IMR-90 (cell line): ENCODE measurements around the gene CMTR1. TPM values are rescaled to one million over a fixed set of nuclear protein-coding genes. Genes with fewer than 3 reads are reported as not detected.

Experiments used
- ATAC-seq: fragments of 200-7000 bp; cut with Tn5 transposase; 2 replicates; pipeline ENCODE4 v1.9.1; 2020; ENCODE audit warnings: low read depth, mild to moderate bottlenecking, moderate library complexity
- BruUV-seq: library from RNA; stranded (reverse); fragments of 400-500 nt; replicated peaks from 2 replicates; lab custom pipeline; 2021; lab: Mats Ljungman, UMichigan
- CTCF ChIA-PET: fragments of 300-600 bp; formaldehyde crosslinking; extraction: SDS; loops from one replicate; lab custom pipeline; 2021; ENCODE audit warnings: antibody characterized with exemption; lab: Yijun Ruan, JAX
- POLR2A ChIA-PET: fragments of 300-600 bp; sonication (Branson Sonifier 250); formaldehyde crosslinking; loops from one replicate; lab custom pipeline; 2022; ENCODE audit warnings: antibody characterized with exemption; ENCODE audit not compliant: unreplicated experiment; lab: Charles Lee
- DNase-seq: peaks from one replicate; pipeline ENCODE4 v3.0.0; 2013
- H2AFZ ChIP-seq: replicated peaks from 2 replicates; pipeline ENCODE3; 2013; ENCODE audit warnings: low read length, mild to moderate bottlenecking; ENCODE audit not compliant: poor library complexity
- H2AK5ac ChIP-seq: 2 replicates; pipeline ENCODE4 v1.6.1; 2013; ENCODE audit warnings: low read depth, low read length, inconsistent platforms
- H2AK9ac ChIP-seq: replicated peaks from 2 replicates; pipeline ENCODE3; 2013; ENCODE audit warnings: mild to moderate bottlenecking, low read depth, low read length, moderate library complexity; ENCODE audit not compliant: poor library complexity
- H2BK120ac ChIP-seq: 2 replicates; pipeline ENCODE4 v1.6.1; 2013; ENCODE audit warnings: low read depth, low read length, inconsistent platforms
- H2BK15ac ChIP-seq: 3 replicates; pipeline ENCODE4 v1.6.1; 2013; ENCODE audit warnings: low read depth, low read length, inconsistent platforms
- H2BK20ac ChIP-seq: 2 replicates; pipeline ENCODE4 v1.6.1; 2013; ENCODE audit warnings: low read depth, mild to moderate bottlenecking, inconsistent platforms, low read length, moderate library complexity
- H2BK5ac ChIP-seq: 2 replicates; pipeline ENCODE4 v1.6.1; 2013; ENCODE audit warnings: mild to moderate bottlenecking, low read depth, low read length, inconsistent platforms; ENCODE audit not compliant: poor library complexity, severe bottlenecking
- H3K14ac ChIP-seq: replicated peaks from 2 replicates; pipeline ENCODE4 v1.6.1; 2013; ENCODE audit warnings: low read depth, low read length, inconsistent platforms
- H3K18ac ChIP-seq: 2 replicates; pipeline ENCODE4 v1.6.1; 2013; ENCODE audit warnings: low read depth, low read length, control low read depth
- H3K23ac ChIP-seq: 2 replicates; pipeline ENCODE4 v1.6.1; 2013; ENCODE audit warnings: low read depth, low read length, inconsistent platforms
- H3K27ac ChIP-seq: 2 replicates; pipeline ENCODE4 v1.5.1; 2013; ENCODE audit warnings: mild to moderate bottlenecking, control low read depth, low read length; ENCODE audit not compliant: insufficient read depth
- H3K27me3 ChIP-seq: 2 replicates; pipeline ENCODE4 v1.6.1; 2013; ENCODE audit warnings: low read length; ENCODE audit not compliant: control insufficient read depth, insufficient read depth
- H3K36me3 ChIP-seq: 2 replicates; pipeline ENCODE4 v1.6.1; 2013; ENCODE audit warnings: low read length, mixed read lengths; ENCODE audit not compliant: control insufficient read depth, insufficient read depth
- H3K4ac ChIP-seq: 2 replicates; pipeline ENCODE4 v1.6.1; 2013; ENCODE audit warnings: low read depth, low read length, inconsistent platforms
- H3K4me1 ChIP-seq: 2 replicates; pipeline ENCODE4 v1.6.1; 2013; ENCODE audit warnings: low read length, mixed read lengths; ENCODE audit not compliant: control insufficient read depth, insufficient read depth
- H3K4me2 ChIP-seq: 2 replicates; pipeline ENCODE4 v1.6.1; 2013; ENCODE audit warnings: low read depth, mild to moderate bottlenecking, control low read depth, low read length, moderate library complexity
- H3K4me3 ChIP-seq: 2 replicates; pipeline ENCODE4 v1.5.1; 2013; ENCODE audit warnings: low read depth, mild to moderate bottlenecking, control low read depth, low read length, moderate library complexity; ENCODE audit not compliant: insufficient read depth
- H3K56ac ChIP-seq: 2 replicates; pipeline ENCODE4 v1.6.1; 2013; ENCODE audit warnings: low read length, inconsistent platforms; ENCODE audit not compliant: insufficient read depth; ENCODE audit errors: extremely low read depth
- H3K79me1 ChIP-seq, 2 experiments: 2 replicates each; pipeline ENCODE4 v1.6.1; 2013; ENCODE audit warnings: low read length in 2 of 2, inconsistent platforms in 1 of 2, low read depth in 1 of 2
- H3K9ac ChIP-seq: 2 replicates; pipeline ENCODE4 v1.6.1; 2013; ENCODE audit warnings: low read depth, low read length, control low read depth
- H3K9me1 ChIP-seq: 2 replicates; pipeline ENCODE4 v1.6.1; 2013; ENCODE audit warnings: low read length, inconsistent platforms; ENCODE audit not compliant: insufficient read depth
- H3K9me3 ChIP-seq: 2 replicates; pipeline ENCODE4 v1.6.1; 2013; ENCODE audit warnings: low read length; ENCODE audit not compliant: control insufficient read depth, insufficient read depth
- H4K20me1 ChIP-seq: 2 replicates; pipeline ENCODE4 v1.6.1; 2013; ENCODE audit warnings: low read length, inconsistent platforms; ENCODE audit not compliant: insufficient read depth
- H4K5ac ChIP-seq: 2 replicates; pipeline ENCODE4 v1.6.1; 2013; ENCODE audit warnings: mild to moderate bottlenecking, low read depth, low read length, control low read depth
- H4K8ac ChIP-seq, 2 experiments: 2 replicates each; pipeline ENCODE4 v1.6.1; 2013; ENCODE audit warnings: low read depth in 2 of 2, low read length in 2 of 2, control low read depth in 1 of 2, inconsistent platforms in 1 of 2
- H4K91ac ChIP-seq: 2 replicates; pipeline ENCODE4 v1.6.1; 2013; ENCODE audit warnings: low read depth, low read length, inconsistent platforms; ENCODE audit not compliant: insufficient read depth
- BHLHE40 ChIP-seq: fragments of 150-350 bp; IDR thresholded peaks from 2 replicates; pipeline ENCODE4 v1.6.1; 2016; ENCODE audit warnings: mild to moderate bottlenecking, low read depth, low read length
- CEBPB ChIP-seq: IDR thresholded peaks from 2 replicates; pipeline ENCODE4 v1.6.1; 2012; ENCODE audit warnings: low read depth, low read length, improper control_type of control experiment
- CHD1 ChIP-seq: IDR thresholded peaks from 2 replicates; pipeline ENCODE4 v1.6.1; 2012; ENCODE audit warnings: low read depth, low read length, improper control_type of control experiment
- ELK1 ChIP-seq: fragments of 150-350 bp; IDR thresholded peaks from 2 replicates; pipeline ENCODE4 v1.6.1; 2016; ENCODE audit warnings: low read depth, mild to moderate bottlenecking, low read length, moderate library complexity, borderline replicate concordance
- FOS ChIP-seq: fragments of 150-350 bp; IDR thresholded peaks from 2 replicates; pipeline ENCODE4 v1.6.1; 2016; ENCODE audit warnings: low read depth, low read length
- MAFK ChIP-seq: IDR thresholded peaks from 2 replicates; pipeline ENCODE4 v1.6.1; 2012; ENCODE audit warnings: low read depth, low read length, improper control_type of control experiment
- MAZ ChIP-seq: IDR thresholded peaks from 2 replicates; pipeline ENCODE4 v1.6.1; 2012; ENCODE audit warnings: low read depth, mild to moderate bottlenecking, low read length, improper control_type of control experiment, moderate library complexity, borderline replicate concordance
- MXI1 ChIP-seq: IDR thresholded peaks from 2 replicates; pipeline ENCODE4 v1.6.1; 2012; ENCODE audit warnings: low read depth, mild to moderate bottlenecking, low read length, moderate library complexity, borderline replicate concordance
- NFE2L2 ChIP-seq: fragments of 150-350 bp; IDR thresholded peaks from 2 replicates; pipeline ENCODE4 v1.6.1; 2016; ENCODE audit warnings: low read depth, mild to moderate bottlenecking, low read length
- POLR2A ChIP-seq: IDR thresholded peaks from 2 replicates; pipeline ENCODE4 v1.6.1; 2012; ENCODE audit warnings: mild to moderate bottlenecking, low read depth, low read length
- RAD21 ChIP-seq: IDR thresholded peaks from 2 replicates; pipeline ENCODE4 v1.6.1; 2012; ENCODE audit warnings: low read length, improper control_type of control experiment
- RCOR1 ChIP-seq: IDR thresholded peaks from 2 replicates; pipeline ENCODE4 v1.6.1; 2012; ENCODE audit warnings: mild to moderate bottlenecking, low read length, improper control_type of control experiment; ENCODE audit not compliant: insufficient replicate concordance
- RFX5 ChIP-seq: IDR thresholded peaks from 2 replicates; pipeline ENCODE4 v1.8.0; 2012; ENCODE audit warnings: low read depth, mild to moderate bottlenecking, low read length, moderate library complexity
- SMC3 ChIP-seq: fragments of 150-350 bp; IDR thresholded peaks from 2 replicates; pipeline ENCODE4 v1.6.1; 2016; ENCODE audit warnings: low read depth, mild to moderate bottlenecking, antibody characterized with exemption, low read length, moderate library complexity
- WGBS, 2 experiments: methylation state at CpG; one replicate each; pipeline versions ENCODE4 v1.1.5 to v1.1.7; 2013; ENCODE audit warnings: missing lambda C conversion rate in 2 of 2; ENCODE audit not compliant: insufficient read length in 1 of 2; ENCODE audit errors: extremely low coverage in 2 of 2; 5-methylcytosine and 5-hydroxymethylcytosine counted together
- dilution Hi-C: fragments of 300-500 bp; cut with HindIII; formaldehyde crosslinking; loops from one replicate; pipeline ENCODE4 v1.14.3; 2018; ENCODE audit warnings: low sequenced_read_pairs; ENCODE audit not compliant: unreplicated experiment
- in situ Hi-C: fragments of 300-500 bp; cut with MboI; formaldehyde crosslinking; loops from 3 replicates; pipeline ENCODE4 v1.14.3; 2019; ENCODE audit warnings: low sequenced_read_pairs, inconsistent platforms, mixed read lengths
- intact Hi-C: fragments of 100-400 bp; cut with micrococcal nuclease; formaldehyde crosslinking; loops from 2 replicates; pipeline ENCODE4 v1.10.0; 2022
- polyA plus RNA-seq, 3 experiments: library from polyadenylated mRNA; depleted of rRNA; stranded (reverse); fragments of >200 nt; gene quantifications; 2 replicates each; pipeline ENCODE4 v1.2.3, GENCODE V29; 2012; ENCODE audit warnings: low replicate concordance in 1 of 3
- total RNA-seq: library from RNA; depleted of rRNA; stranded (reverse); fragments of >200 nt; gene quantifications from 2 replicates; pipeline ENCODE4 v1.2.3, GENCODE V29; 2012
- TF ChIP-seq, protein P1 (sequence below): conservative IDR thresholded peaks from 2 replicates; pipeline ENCODE4 v1.5.1; 2012; ENCODE audit warnings: mild to moderate bottlenecking, low read depth, low read length, improper control_type of control experiment
- TF ChIP-seq, protein P2 (sequence below): fragments of 150-350 bp; IDR thresholded peaks from 2 replicates; pipeline ENCODE4 v1.6.1; 2017; ENCODE audit warnings: mild to moderate bottlenecking, antibody characterized with exemption, low read length, low read depth

CMTR1 gene
- total and polyA plus RNA-seq, 2 of the 4 experiments (the other 2 are of a cell fraction): 22.6 to 30.1 TPM

DNA sequence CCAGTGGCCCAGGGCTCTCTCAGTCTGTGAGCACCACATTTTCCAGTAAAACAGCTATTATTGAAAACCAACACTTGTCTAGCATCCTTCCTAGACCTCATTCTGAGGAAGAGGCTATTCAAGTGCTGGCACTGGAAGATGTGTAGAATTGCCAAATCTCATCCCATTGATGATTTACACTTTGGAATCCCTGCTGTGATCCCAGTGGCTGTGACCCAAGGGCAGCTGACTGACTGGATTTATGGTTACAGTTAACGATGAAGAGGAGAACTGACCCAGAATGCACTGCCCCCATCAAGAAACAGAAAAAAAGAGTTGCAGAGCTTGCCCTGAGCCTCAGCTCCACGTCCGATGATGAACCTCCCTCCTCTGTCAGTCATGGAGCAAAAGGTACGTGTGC, 2.4 kb downstream of the CMTR1 start:
- TF ChIP-seq SMC3 (no peak), MAFK (no peak), CEBPB (no peak), CHD1 (no peak), RFX5 (no peak), ELK1 (no peak), NFE2L2 (no peak), BHLHE40 (no peak), RCOR1 (no peak), FOS (no peak), MAZ (no peak), MXI1 (no peak), POLR2A (no peak), RAD21 (no peak)
- TF ChIP-seq, protein P1, sequence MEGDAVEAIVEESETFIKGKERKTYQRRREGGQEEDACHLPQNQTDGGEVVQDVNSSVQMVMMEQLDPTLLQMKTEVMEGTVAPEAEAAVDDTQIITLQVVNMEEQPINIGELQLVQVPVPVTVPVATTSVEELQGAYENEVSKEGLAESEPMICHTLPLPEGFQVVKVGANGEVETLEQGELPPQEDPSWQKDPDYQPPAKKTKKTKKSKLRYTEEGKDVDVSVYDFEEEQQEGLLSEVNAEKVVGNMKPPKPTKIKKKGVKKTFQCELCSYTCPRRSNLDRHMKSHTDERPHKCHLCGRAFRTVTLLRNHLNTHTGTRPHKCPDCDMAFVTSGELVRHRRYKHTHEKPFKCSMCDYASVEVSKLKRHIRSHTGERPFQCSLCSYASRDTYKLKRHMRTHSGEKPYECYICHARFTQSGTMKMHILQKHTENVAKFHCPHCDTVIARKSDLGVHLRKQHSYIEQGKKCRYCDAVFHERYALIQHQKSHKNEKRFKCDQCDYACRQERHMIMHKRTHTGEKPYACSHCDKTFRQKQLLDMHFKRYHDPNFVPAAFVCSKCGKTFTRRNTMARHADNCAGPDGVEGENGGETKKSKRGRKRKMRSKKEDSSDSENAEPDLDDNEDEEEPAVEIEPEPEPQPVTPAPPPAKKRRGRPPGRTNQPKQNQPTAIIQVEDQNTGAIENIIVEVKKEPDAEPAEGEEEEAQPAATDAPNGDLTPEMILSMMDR: no peak
- TF ChIP-seq, protein P2, sequence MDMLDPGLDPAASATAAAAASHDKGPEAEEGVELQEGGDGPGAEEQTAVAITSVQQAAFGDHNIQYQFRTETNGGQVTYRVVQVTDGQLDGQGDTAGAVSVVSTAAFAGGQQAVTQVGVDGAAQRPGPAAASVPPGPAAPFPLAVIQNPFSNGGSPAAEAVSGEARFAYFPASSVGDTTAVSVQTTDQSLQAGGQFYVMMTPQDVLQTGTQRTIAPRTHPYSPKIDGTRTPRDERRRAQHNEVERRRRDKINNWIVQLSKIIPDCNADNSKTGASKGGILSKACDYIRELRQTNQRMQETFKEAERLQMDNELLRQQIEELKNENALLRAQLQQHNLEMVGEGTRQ: no peak
- H3K27ac ChIP-seq: no peak overlapping the region

More for the DNA sequence above, 2.4 kb downstream of the CMTR1 start:
- H3K79me1 ChIP-seq: peaks cover 46 to 52% of the 10 kb centered on the region in 2 experiments
- H2AFZ ChIP-seq: no peak overlapping the region
- BruUV-seq: no TSS peak
- ATAC-seq: no peak
- no peak overlapping the region for H3K23ac ChIP-seq
- H4K8ac ChIP-seq: no peak overlapping the region
- peaks cover 2% of the 10 kb centered on the region; the same call in 1 of the 2 replicates for H3K4me1 ChIP-seq
- H3K27me3 ChIP-seq: no peaks in the 10 kb centered on the region
- no peak overlapping the region for H4K5ac ChIP-seq
- H2BK20ac ChIP-seq: no peak overlapping the region
- dilution Hi-C loops: no loop called here
- peaks cover 3% of the 10 kb centered on the region for H3K9me1 ChIP-seq
- intact Hi-C loops: no loop called here
- H2BK15ac ChIP-seq: no peak overlapping the region
- H3K9ac ChIP-seq: no peak overlapping the region
- no peak overlapping the region for H3K18ac ChIP-seq
- H3K4me2 ChIP-seq: no peak overlapping the region
- no peak overlapping the region for H3K4ac ChIP-seq
- WGBS, 2 experiments: 60% methylated on average over 1 of the region's 4 CpGs; no CpG with 5 or more reads in 1 of the 2 experiments
- H2BK5ac ChIP-seq: no peak overlapping the region
- H3K56ac ChIP-seq: no peak overlapping the region
- POLR2A ChIA-PET: no interaction called here
- in situ Hi-C loops: no loop called here
- H2BK120ac ChIP-seq: no peak overlapping the region
- H4K20me1 ChIP-seq: peaks cover 4% of the 10 kb centered on the region; the same call in 1 of the 2 replicates
- peaks cover 11% of the 10 kb centered on the region for H3K36me3 ChIP-seq
- no peak overlapping the region for H4K91ac ChIP-seq
- H2AK5ac ChIP-seq: no peak overlapping the region
- H3K14ac ChIP-seq: no peak overlapping the region
- H2AK9ac ChIP-seq: no peak overlapping the region
- no peak overlapping the region for H3K4me3 ChIP-seq
- CTCF ChIA-PET: no interaction called here
- no peak for DNase-seq
- H3K9me3 ChIP-seq: no peaks in the 10 kb centered on the region
